LNCAP (cell line): ENCODE data around the gene PSMC5.

Source experiments
- TF ChIP-seq, protein P1 (sequence below): fragments of 450-650 bp; IDR thresholded peaks from 2 replicates; pipeline ENCODE4 v1.5.1; 2017; ENCODE audit warnings: mild to moderate bottlenecking

PSMC5 gene

DNA sequence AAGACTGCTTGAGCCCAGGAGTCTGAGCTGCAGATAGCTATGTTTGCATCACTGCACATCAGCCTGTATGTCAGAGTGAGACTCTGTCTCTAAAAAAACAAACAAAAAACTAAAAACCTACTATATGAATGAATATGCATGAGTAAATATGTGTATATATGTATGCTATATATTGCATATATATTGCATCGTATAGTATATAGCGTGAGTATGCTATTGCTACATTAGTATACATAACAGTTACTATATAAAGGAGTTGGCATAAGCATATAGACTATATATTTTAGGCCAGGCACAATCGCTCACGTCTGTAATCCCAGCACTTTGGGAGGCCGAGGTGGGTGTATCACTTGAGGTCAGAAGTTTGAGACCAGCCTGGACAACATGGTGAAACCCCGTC is 37.2 kb upstream of the PSMC5 start:
- TF ChIP-seq, protein P1, sequence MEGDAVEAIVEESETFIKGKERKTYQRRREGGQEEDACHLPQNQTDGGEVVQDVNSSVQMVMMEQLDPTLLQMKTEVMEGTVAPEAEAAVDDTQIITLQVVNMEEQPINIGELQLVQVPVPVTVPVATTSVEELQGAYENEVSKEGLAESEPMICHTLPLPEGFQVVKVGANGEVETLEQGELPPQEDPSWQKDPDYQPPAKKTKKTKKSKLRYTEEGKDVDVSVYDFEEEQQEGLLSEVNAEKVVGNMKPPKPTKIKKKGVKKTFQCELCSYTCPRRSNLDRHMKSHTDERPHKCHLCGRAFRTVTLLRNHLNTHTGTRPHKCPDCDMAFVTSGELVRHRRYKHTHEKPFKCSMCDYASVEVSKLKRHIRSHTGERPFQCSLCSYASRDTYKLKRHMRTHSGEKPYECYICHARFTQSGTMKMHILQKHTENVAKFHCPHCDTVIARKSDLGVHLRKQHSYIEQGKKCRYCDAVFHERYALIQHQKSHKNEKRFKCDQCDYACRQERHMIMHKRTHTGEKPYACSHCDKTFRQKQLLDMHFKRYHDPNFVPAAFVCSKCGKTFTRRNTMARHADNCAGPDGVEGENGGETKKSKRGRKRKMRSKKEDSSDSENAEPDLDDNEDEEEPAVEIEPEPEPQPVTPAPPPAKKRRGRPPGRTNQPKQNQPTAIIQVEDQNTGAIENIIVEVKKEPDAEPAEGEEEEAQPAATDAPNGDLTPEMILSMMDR, result no peak

DNA sequence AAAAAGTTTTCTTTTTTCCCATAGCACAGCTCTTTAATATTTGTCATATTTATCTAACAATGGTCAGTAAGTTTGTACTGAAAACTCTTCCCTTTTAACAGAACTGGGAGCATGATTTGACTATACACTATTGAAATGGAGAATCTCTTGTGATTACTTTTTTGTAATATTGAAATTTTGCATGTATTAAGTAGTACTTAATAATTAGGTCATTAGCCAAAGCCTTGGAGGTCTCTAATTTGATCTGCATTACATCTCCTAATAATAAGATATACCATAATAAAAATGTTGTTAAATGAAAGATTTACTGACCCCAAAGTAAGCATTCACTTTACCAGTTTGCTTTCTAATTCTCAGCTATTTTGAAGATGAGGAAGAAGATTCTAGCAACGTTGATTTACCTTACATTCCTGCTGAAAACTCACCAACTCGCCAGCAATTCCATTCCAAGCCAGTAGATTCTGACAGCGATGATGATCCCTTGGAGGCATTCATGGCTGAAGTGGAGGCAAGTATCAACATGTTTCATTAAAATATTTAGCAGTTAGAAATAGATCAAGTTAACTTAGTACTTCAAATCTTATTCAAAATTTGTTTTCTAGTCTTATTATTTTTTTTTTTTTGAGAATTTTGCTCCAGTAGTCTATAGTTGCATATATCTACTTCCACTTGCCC is 35.0 kb upstream of the PSMC5 start:
- TF ChIP-seq, protein P1, result no peak

DNA sequence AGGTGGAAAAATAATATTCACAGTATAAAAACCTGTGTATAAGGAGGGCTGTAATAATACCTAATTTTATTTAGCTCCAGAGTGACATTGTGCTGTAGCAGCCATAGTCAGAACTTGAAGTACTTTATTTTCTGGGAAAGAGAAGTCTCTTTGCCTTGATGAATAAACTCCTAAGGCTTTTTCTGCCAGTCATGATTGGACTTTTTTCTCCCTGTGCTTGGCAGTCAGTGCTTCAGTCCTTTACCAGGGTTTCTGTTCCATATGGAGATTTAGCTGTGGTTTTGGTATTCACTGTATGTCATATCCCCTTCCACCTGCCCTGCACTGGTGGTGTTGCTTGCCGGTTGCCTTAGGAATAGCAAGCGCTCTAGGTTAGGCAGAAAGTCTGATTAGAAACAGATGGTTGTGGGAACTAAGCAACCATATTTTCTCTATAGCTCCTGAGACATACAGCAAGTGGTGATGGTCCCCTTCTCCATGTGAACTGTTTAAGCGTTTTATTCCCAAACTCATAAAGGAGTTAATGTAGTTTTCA is 28.6 kb upstream of the PSMC5 start:
- TF ChIP-seq, protein P1, result no peak

DNA sequence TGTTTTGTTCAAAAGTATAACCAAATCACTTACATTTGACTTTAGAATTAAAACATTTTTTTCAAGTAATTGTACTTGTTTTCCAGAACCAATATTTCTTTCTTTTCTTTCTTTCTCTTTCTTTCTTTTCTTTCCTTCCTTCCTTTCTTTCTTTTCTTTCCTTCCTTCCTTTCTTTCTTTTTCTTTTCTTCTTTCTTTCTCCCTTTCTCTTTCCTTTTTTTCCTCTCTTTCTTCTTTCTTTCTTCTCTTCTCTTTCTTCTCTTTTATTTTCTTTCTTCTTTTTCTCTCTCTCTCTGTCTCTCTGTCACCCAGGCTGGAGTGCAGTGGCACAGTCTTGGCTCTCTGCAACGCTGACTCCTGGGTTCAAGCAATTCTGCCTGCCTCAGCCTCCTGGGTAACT is 26.4 kb upstream of the PSMC5 start:
- TF ChIP-seq, protein P1, result no peak

DNA sequence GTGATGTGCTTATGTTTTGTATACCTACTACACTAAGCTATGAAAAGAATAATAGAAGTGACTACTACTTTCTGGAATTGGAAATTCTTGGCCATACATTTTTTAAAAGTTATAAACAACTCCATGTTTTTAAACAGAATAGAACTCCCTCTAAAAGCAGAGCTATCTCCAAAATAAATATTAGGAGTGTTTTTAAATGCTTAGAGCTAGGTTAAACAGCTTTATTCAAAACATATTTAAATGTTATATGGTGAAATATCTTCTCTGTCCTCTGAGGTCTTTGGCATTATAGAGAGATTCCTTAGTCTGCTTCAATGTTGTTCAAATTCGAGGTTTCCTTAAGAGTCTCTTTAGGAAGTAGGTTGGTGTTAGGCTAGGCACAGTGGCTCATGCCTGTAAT is 22.9 kb upstream of the PSMC5 start:
- TF ChIP-seq, protein P1, result no peak

DNA sequence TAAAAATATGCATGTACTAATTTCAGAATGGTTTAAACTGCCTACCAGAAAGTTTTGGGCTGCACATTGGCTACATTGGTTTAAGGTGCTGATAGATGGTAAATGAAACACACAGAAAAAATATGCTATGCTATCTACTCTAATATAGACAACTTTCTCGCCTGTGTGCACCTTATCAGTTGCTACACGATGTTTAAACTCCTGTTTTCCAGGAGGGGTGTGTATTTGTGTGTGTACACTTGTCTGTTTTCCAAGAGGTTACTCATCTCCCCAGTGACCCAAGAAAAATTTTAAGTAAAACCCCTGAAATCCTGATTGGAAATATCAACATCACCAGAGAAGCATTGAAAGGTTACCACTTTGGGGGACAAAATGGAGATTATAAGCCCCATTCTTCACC is 21.6 kb upstream of the PSMC5 start:
- TF ChIP-seq, protein P1, result no peak

DNA sequence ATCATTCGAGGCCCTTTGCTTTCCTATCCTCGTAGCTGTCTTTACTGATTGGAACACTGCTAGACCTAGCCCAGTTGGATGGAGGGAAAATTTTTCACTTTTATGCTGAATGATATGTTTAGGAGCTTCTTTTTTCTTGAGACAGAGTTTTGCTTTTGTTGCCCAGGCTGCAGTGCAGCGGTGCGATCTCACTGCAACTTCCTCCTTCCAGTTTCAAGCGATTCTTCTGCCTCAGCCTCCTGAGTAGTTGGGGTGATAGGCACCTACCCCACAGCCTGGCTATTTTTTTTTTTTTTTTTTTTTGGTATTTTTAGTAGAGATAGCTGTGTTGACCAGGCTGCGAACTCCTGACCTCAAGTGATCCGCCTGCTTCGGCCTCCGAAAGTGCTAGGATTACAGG is 17.3 kb upstream of the PSMC5 start:
- TF ChIP-seq, protein P1, result no peak

DNA sequence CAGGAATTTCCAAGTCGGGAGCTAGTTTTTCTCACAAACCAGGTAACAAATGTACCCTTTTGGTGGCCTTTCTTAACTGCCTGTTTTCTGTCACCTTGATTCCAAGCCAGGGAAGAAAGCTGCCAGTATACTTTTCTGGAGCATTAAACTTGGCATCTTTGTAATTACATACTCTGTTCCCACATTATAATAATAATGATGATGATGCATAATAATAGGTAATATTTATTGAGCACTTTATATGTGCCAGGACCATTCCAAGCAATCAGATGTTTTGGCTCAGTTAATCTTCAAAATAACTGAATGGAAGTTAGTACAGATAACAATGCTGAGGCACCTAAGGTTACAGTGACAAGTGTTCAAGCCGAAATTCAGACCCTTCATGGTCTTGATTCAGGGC is 11.1 kb upstream of the PSMC5 start:
- TF ChIP-seq, protein P1, result no peak
